Astrocyte (in vitro differentiated cells and primary cell): ENCODE data around the gene LRRC28. TPM values are rescaled to one million over a fixed set of nuclear protein-coding genes. Genes with fewer than 3 reads are reported as not detected.

Experiments used
- DNase-seq: peaks from one replicate; pipeline ENCODE4 v3.0.0-alpha.2; 2010; ENCODE audit warnings: low read depth
- FAIRE-seq: peaks from 2 replicates; lab custom pipeline; 2011; peaks lifted over from hg19 to GRCh38; lab: Jason Lieb, UNC
- H2AFZ ChIP-seq: 2 replicates; pipeline ENCODE4 v1.6.0; 2012; ENCODE audit warnings: low read depth, low read length, inconsistent platforms
- H3K27ac ChIP-seq: 2 replicates; pipeline ENCODE4 v1.5.1; 2011; ENCODE audit warnings: low read depth, low read length, inconsistent platforms
- H3K27me3 ChIP-seq: 2 replicates; pipeline ENCODE4 v1.6.0; 2011; ENCODE audit warnings: low read length, inconsistent platforms; ENCODE audit not compliant: insufficient read depth
- H3K36me3 ChIP-seq: 2 replicates; pipeline ENCODE4 v1.5.1; 2011; ENCODE audit warnings: low read length, inconsistent platforms; ENCODE audit not compliant: insufficient read depth
- H3K4me1 ChIP-seq: 2 replicates; pipeline ENCODE4 v1.5.1; 2011; ENCODE audit warnings: low read length, inconsistent platforms; ENCODE audit not compliant: insufficient read depth
- H3K4me2 ChIP-seq: 2 replicates; pipeline ENCODE4 v1.6.0; 2012; ENCODE audit warnings: low read length, inconsistent platforms
- H3K4me3 ChIP-seq: 2 replicates; pipeline ENCODE4 v1.5.1; 2011; ENCODE audit warnings: low read depth, mild to moderate bottlenecking, low read length, inconsistent platforms; ENCODE audit not compliant: insufficient read depth
- H3K79me2 ChIP-seq: 2 replicates; pipeline ENCODE4 v1.6.0; 2012; ENCODE audit warnings: mild to moderate bottlenecking, low read length, inconsistent platforms; ENCODE audit not compliant: insufficient read depth
- H3K9ac ChIP-seq: 2 replicates; pipeline ENCODE4 v1.6.0; 2012; ENCODE audit warnings: mild to moderate bottlenecking, low read length, inconsistent platforms
- H3K9me3 ChIP-seq: 2 replicates; pipeline ENCODE4 v1.5.1; 2012; ENCODE audit warnings: low read depth, mild to moderate bottlenecking, low read length, inconsistent platforms; ENCODE audit not compliant: insufficient read depth
- H4K20me1 ChIP-seq: 2 replicates; pipeline ENCODE4 v1.6.0; 2012; ENCODE audit warnings: low read length, inconsistent platforms; ENCODE audit not compliant: insufficient read depth
- H3K27ac Mint-ChIP-seq: one replicate; pipeline ENCODE4 v1.8.0; 2021; ENCODE audit warnings: mild to moderate bottlenecking, mixed read lengths; ENCODE audit not compliant: unreplicated experiment
- H3K27me3 Mint-ChIP-seq: one replicate; pipeline ENCODE4 v1.8.0; 2021; ENCODE audit warnings: low read depth, mixed read lengths; ENCODE audit not compliant: unreplicated experiment
- H3K36me3 Mint-ChIP-seq: one replicate; pipeline ENCODE4 v1.8.0; 2021; ENCODE audit warnings: low read depth, mixed read lengths; ENCODE audit not compliant: unreplicated experiment
- H3K4me1 Mint-ChIP-seq: one replicate; pipeline ENCODE4 v1.8.0; 2021; ENCODE audit warnings: low read depth, mixed read lengths; ENCODE audit not compliant: unreplicated experiment
- H3K4me3 Mint-ChIP-seq: one replicate; pipeline ENCODE4 v1.8.0; 2021; ENCODE audit warnings: mild to moderate bottlenecking, moderate library complexity, mixed read lengths; ENCODE audit not compliant: unreplicated experiment
- H3K9me3 Mint-ChIP-seq: one replicate; pipeline ENCODE4 v1.8.0; 2021; ENCODE audit warnings: mild to moderate bottlenecking, mixed read lengths; ENCODE audit not compliant: unreplicated experiment
- CTCF ChIP-seq: IDR thresholded peaks from 2 replicates; pipeline ENCODE4 v1.5.1; 2011; ENCODE audit warnings: low read depth, mild to moderate bottlenecking, inconsistent platforms, low read length, moderate library complexity; ENCODE audit not compliant: insufficient read depth
- EZH2 ChIP-seq: IDR thresholded peaks from 2 replicates; pipeline ENCODE4 v1.6.1; 2012; ENCODE audit warnings: mild to moderate bottlenecking, low read length, inconsistent platforms; ENCODE audit not compliant: insufficient read depth
- total RNA-seq: library from RNA; stranded (reverse); gene quantifications from 2 replicates; pipeline ENCODE4 v1.2.1, GENCODE V29; 2021

Gene LRRC28
- total RNA-seq, 1 donor from 2014 or later, result 28.1 TPM

- peaks cover 27% of the 10 kb centered on the region for H3K4me1 Mint-ChIP-seq
- no peak overlapping the region for H3K27ac Mint-ChIP-seq
- Histone ChIP-seq H2AFZ (no peak overlapping the region), H3K9ac (no peak overlapping the region), H4K20me1 (no peaks in the 10 kb centered on the region), H3K27ac (no peak overlapping the region), H3K36me3 (no peaks in the 10 kb centered on the region), H3K4me1 (no peaks in the 10 kb centered on the region), H3K79me2 (no peaks in the 10 kb centered on the region), H3K4me3 (no peak overlapping the region), H3K4me2 (no peak overlapping the region), H3K27me3 (no peaks in the 10 kb centered on the region), H3K9me3 (no peaks in the 10 kb centered on the region)
- no peaks in the 10 kb centered on the region for H3K9me3 Mint-ChIP-seq
- FAIRE-seq (no peak), DNase-seq (no peak)
- no peaks in the 10 kb centered on the region for H3K36me3 Mint-ChIP-seq
- no peak overlapping the region for H3K4me3 Mint-ChIP-seq
- no peaks in the 10 kb centered on the region for H3K27me3 Mint-ChIP-seq
- TF ChIP-seq CTCF (no peak), EZH2 (no peak)
Measured at GRCh38 chr15:99333413-99333812, 82.1 kb downstream of the LRRC28 start.

DNA sequence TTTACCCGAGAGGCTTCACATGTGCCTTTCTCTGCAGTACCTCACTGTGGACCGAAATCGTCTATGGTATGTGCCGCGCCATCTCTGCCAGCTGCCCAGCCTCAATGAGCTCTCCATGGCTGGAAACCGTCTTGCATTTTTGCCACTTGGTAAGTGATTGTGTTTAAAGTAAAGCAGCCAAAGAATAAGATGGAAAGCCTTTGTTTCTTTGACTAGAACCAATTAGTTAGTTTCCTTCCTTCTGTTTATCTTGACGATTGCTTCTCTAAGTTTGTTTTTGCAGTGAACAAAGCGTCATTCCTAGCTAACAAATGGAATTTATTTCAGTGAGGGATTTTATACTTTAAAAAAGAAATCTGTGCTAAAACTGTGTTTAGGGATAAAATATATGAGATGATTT is 82.7 kb downstream of the LRRC28 start:
- no peaks in the 10 kb centered on the region for H3K36me3 ChIP-seq
- H4K20me1 ChIP-seq, result no peaks in the 10 kb centered on the region
- Mint-ChIP-seq H3K36me3 (no peaks in the 10 kb centered on the region), H3K27ac (no peak overlapping the region), H3K27me3 (no peaks in the 10 kb centered on the region), H3K9me3 (no peaks in the 10 kb centered on the region), H3K4me1 (peaks cover 22% of the 10 kb centered on the region), H3K4me3 (no peak overlapping the region)
- H3K27ac ChIP-seq, result no peak overlapping the region
- H3K4me3 ChIP-seq, result no peak overlapping the region
- TF ChIP-seq EZH2 (no peak), CTCF (no peak)
- peak overlapping the region; percentile 8 for H3K4me2 ChIP-seq
- no peak overlapping the region for H2AFZ ChIP-seq
- no peak overlapping the region for H3K9ac ChIP-seq
- no peaks in the 10 kb centered on the region for H3K79me2 ChIP-seq
- no peaks in the 10 kb centered on the region for H3K27me3 ChIP-seq
- DNase-seq, result no peak
- H3K4me1 ChIP-seq, result no peaks in the 10 kb centered on the region
- no peaks in the 10 kb centered on the region for H3K9me3 ChIP-seq
- no peak for FAIRE-seq

DNA sequence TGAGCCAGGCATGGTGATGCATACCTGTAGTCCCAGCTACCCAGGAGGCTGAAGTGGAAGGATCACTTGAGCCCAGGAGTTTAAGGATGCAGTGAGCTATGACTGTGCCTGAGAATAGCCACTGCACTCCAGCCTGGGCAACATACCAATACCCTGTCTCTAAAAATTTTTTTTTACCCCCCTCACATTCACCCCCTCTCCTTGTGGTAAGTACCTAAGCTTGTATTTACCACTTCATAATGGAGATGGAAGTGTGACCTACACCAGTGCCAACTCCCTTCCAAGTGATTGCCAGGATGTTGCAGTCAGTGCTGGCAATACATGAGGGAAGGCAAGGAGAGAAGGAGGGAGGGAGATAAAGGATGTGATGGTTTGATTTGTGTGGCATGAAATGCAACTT is 84.2 kb downstream of the LRRC28 start:
- no peaks in the 10 kb centered on the region for H4K20me1 ChIP-seq
- H3K4me1 ChIP-seq, result peaks cover 1% of the 10 kb centered on the region
- H3K36me3 ChIP-seq, result no peaks in the 10 kb centered on the region
- H3K27ac Mint-ChIP-seq, result no peak overlapping the region
- no peak overlapping the region for H2AFZ ChIP-seq
- no peak for FAIRE-seq
- H3K79me2 ChIP-seq, result no peaks in the 10 kb centered on the region
- peaks cover 23% of the 10 kb centered on the region for H3K4me1 Mint-ChIP-seq
- H3K9ac ChIP-seq, result no peak overlapping the region
- H3K4me3 Mint-ChIP-seq, result no peak overlapping the region
- no peak overlapping the region for H3K4me2 ChIP-seq
- H3K9me3 ChIP-seq, result no peaks in the 10 kb centered on the region
- H3K9me3 Mint-ChIP-seq, result no peaks in the 10 kb centered on the region
- no peaks in the 10 kb centered on the region for H3K27me3 ChIP-seq
- no peak overlapping the region for H3K27ac ChIP-seq
- no peaks in the 10 kb centered on the region for H3K27me3 Mint-ChIP-seq
- TF ChIP-seq EZH2, result no peak
- no peak for TF ChIP-seq CTCF
- no peaks in the 10 kb centered on the region for H3K36me3 Mint-ChIP-seq
- DNase-seq, result no peak
- no peak overlapping the region for H3K4me3 ChIP-seq
